COR-L47 (cell line): ENCODE data around the gene BRD4.

Experiments
- DNase-seq: peaks from one replicate; lab custom pipeline; 2025; lab: John Stamatoyannopoulos, UW

BRD4 gene

DNA sequence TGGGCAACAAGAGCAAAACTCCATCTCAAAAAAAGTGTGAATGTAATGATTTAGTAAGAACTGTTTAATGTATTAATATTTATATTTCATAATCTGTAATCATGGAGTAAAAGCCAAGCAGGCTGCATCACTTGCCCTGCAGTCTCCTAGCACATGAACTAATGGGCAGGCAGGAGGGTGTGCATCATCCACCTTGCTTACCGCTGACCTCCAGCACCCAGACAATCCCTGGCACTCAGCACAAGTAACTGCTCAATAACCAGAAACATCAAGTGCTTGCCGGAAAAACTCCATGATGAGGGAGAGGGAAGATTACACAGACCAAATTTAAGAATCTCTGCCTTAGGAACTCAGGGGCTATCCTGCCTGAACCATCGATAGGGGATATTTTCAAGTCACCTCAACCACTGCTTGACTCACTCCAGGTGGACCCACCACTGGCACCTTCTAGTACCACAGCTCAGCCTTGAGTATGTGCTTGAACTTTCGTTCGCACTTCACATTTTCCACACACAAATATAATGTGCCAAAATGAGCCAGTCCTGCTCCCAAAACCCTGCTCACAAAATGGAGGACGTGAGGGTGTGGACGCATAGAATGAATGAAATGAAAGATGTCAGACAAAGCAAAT, 18.6 kb downstream of the BRD4 start:
- no peak for DNase-seq

- DNase-seq = no peak
These were observed 25.2 kb downstream of the BRD4 start for GRCh38 chr19:15307169-15307568.

GRCh38 chr19:15305582-15306334, 26.6 kb downstream of the BRD4 start:
- DNase-seq = no peak

- no peak for DNase-seq
These were observed 28.1 kb downstream of the BRD4 start for GRCh38 chr19:15304140-15304705.

DNA sequence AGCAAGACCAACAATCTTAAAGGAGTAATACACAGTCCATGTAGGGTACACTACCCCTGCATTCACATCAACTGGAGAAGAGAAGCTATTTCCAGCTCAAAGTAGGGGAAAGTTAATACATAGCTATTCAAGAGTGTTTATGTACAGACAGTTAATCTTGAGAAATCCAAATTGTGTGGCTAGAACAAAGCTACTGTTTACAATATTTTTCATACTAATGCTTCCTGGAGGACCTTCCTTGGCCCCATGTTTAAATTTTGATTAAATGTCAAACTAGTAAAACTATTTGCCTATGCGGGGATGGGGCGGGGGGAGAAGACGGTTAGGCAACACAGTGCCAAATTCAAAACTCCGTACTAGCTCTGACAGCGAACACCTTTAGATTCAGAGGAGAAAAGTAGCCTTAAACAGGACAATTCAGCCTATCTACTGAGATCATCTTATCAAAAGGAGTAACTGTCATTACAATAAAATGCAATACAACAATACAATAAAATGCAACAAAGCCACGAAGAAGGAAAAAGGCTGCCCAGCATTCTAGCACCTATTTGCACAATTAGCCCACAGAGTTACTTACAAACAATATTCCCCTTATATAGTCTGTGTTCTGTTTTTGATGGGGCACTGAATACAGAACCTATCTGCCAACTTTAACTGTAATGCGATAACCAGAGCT, 29.1 kb downstream of the BRD4 start:
- no peak for DNase-seq

- DNase-seq = no peak
These were observed 31.7 kb downstream of the BRD4 start for GRCh38 chr19:15300533-15301197.

DNA sequence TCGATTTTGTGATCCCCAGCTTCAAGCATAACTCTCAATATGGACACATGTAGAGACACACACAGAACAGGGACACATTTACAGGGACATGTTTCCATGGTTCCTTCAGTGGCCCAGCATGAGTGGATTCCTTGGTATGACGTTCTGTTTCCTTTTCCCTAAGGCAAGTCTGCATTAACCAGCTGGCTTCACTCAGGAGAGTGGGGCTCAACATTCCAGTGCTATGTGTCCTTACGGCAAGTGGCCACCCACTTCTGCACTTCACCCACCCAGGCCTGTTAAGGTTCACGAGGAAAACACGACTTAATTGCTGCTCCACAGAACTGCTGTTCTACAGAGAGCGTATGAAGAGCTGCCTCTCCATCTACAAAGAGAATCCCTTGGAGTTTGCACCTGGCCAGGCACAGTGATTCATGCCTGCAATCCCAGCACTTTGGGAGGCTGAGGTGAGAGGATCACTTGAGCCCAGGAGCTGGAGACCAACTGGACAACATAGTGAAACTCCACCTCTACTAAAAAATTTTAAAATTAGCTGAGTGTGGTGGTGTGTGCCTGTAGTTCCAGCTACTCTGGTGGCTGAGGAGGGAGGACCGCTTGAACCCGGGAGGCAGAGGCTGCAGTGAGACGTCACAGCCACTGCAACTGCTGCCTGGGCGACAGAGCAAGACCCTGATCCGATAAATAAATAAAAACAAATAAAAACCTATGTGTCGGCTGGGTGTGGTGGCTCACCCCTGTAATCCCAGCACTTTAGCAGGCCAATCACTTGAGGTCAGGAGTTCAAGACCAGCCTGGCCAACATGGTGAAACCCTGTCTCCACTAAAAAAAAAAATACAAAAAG, 32.5 kb downstream of the BRD4 start:
- DNase-seq = no peak

DNA sequence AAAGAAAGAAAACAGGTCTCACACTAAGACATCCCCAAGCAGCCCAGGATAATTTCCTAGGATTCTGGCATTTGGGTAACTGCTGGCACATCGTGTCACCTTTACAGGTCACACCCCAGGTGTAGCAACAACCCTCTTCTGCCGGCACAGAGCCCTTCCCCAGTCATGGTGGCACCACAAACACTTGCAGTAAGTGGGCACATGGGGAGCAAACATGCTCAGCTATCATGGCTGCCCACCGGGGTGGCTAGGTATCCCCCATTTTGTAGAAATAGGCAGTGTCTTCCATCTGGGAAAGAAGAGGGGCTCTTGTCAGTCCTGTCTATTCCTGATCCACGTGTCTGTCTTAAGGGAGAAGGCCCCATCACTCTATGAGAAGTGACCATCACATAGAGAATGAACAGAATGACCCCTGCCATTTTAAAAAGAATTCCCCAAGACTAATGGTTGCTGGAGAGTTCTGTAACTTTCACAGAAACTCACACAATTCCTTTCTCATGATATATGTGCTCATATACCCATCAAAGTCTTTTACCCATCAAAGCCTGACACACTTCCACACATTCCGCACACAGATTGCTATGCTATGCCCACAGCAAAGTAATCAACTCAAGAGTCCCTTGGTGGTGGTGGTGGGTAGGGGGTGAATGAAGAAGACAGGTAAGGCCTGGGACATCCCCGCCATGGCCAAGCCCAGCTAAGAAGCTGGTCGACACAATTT, 33.3 kb downstream of the BRD4 start:
- DNase-seq = no peak

- no peak for DNase-seq
These were observed 34.7 kb downstream of the BRD4 start for GRCh38 chr19:15297416-15298224.

DNA sequence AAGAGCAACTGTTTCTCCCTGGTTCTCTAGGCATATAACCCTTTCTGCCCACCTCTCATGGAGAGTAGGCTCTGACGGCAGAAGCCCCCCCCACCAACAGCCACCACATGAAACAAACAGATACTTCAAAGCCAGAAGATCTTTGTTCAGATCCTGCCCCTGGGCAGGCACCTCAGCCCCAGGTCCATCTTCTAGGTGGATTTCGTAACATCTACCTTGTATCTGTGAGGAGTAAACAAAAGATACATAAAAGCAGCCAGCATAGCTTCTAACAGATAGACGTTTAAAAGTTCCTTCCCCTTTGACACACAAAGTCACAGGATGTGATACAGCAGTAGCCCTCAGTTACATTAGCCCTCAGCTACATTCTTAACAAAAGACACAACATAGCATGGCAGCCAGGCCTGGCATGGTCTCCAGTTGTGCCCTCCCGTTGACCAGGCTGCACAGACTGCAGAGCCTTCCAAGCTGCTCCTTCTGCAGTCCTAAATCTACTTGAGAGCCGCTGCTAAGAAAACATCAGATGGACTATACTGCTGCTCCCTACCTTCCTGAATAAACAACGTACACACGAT, 35.4 kb downstream of the BRD4 start:
- DNase-seq = no peak

DNA sequence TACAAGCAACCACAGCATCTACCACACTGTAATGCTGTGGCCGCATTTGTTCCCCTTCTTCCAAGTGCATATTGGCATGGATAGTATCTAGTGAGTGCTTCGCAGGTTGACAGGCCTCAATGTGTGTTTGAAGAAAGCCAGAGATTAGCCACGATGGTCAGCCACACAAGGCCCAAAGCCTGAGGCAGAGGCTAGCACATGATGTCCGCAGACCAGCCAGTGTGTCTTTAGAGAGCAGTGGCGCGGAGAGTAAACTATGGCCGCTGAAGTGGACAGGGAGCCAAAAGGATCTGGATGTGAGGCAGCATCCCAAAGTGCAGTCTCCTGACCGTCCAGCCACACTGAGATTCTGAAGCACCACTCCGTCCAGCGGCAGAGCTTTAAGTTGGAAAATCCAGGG, 36.0 kb downstream of the BRD4 start:
- DNase-seq = no peak

DNA sequence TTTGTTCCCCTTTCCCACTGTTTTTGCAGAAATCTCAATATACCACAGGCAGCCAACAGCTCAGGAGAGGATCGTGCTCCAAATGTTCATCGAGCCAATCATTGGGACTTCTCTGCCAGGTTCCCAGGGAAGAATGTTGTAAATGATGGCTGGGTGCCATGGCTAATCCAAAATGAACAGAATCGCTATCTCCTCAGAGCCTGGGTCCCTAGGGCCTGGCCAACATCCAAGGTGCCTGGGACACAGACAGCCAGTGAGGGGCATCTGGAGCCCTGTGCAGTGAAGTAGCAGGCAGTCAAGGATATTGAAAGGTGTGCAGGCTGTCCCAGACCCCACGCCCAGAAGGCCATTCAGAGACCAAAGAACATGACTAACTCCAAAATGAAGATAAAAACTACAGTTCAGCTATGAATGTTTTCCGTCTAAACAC, 37.8 kb downstream of the BRD4 start:
- DNase-seq = no peak

GRCh38 chr19:15293781-15294491, 38.4 kb downstream of the BRD4 start:
- no peak for DNase-seq

- DNase-seq = no peak
These were observed 39.3 kb downstream of the BRD4 start for GRCh38 chr19:15292847-15293582.

DNA sequence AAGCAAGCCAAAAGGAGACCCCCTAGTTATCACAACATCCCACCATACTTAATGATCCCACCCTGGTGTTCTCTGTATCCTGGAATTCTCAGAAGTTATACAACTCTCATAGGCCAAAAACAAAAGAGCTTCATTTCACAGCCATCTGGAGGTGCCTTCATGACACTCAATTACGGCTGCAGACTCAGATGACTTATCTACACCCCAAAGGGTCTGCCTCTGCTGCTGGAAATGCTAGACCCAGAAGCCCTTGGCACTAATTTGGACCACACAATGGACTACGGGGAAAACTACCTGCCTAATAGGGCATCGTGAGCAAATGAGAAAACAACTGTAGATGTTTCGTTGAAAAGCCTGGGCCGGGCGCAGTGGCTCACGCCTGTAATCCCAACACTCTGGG, 40.2 kb downstream of the BRD4 start:
- no peak for DNase-seq

DNA sequence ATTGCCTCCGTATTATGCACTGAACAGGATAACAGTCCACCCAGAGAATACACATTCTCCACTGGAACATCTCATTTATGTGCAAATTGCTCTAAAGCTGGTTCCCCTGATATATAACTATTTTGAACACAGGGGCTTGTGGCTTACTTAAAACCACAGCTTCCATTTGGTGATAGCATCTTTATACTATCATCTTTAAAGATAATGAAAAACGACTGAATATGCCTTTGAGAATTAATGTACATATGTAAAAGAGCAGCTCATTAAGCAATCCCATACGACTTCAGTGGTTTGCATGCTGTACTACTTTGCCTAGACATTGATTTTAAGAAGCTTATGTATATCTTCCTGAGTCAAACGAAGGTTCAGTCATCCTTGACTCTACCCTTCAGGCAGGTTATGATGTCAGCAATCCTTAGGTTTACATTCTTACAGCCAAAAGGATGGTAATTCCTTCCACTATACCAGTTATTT, 40.8 kb downstream of the BRD4 start:
- DNase-seq = no peak

DNA sequence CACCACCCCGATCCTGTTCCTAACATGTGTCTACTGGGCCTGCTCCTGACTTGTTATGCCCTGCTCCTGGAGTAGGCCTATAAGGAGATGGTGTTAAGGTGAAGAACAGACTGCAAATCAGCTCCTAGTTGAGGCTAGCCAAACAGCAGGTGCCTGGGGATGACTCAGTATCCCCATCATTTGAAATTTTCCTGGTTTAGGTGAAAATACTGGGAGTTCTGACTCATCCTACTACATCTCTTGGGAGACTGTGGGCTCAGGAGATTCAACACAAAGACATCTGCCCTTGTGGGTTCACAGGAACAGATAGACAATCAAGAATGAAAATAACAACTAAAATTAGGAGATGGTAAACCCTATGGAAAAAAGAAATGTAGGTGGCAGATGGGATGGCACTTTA, 41.2 kb downstream of the BRD4 start:
- no peak for DNase-seq

DNA sequence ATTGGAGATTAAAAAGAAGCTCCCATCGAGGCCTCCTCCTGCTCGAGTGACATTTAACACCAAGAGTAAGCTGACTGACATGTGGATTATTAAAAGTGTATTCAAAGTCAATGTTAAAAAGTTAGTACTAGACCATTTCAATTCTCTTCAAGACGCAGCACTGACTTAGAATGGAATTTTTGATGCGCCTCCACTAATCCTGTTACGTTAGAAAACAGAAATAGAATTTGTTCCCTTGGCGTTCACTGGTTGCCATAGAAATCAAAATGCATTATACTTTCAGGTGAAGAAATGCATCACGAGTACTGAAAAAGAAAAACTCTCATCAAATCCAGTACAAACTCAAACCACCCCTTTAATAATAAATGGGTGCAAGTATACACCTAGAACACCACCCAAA, 42.2 kb downstream of the BRD4 start:
- no peak for DNase-seq
